Measurements from ENCODE around the gene MTCL1. TPM values are rescaled to one million over a fixed set of nuclear protein-coding genes. Genes with fewer than 3 reads are reported as not detected.

Gene MTCL1
- total and polyA plus RNA-seq, 2 of the 8 experiments (the other 6 are each of a cell fraction or from before 2014, with no cell fraction given), result 16.6 to 60.8 TPM

- H3K36me3 ChIP-seq (ENCODE audit: control insufficient read depth in 2 of 4, insufficient read depth in 4 of 4, low read length in 3 of 4), result peaks cover 4 to 9% (median 6%) of the 10 kb centered on the region in 4 experiments; a peak in 5 of 8 replicates
- no peak for TF ChIP-seq NANOG (IDR thresholded peaks at IDR 0.05; ENCODE audit: insufficient read depth, low read depth, low read length, poor library complexity, severe bottlenecking)
- TF ChIP-seq SIN3A (conservative IDR thresholded peaks at IDR 0.05 in 1 of 2, IDR thresholded peaks at IDR 0.05 in 1 of 2; ENCODE audit: low read depth in 1 of 2, low read length in 2 of 2), result no peak
- TF ChIP-seq JUN (IDR thresholded peaks at IDR 0.05; ENCODE audit: low read depth, low read length), result no peak
Observed at GRCh38 chr18:8779251-8779650, 73.9 kb downstream of the MTCL1 start.

More at GRCh38 chr18:8779251-8779650, 73.9 kb downstream of the MTCL1 start:
- Histone ChIP-seq H2BK20ac (ENCODE audit: low read length) (no peak overlapping the region), H4K91ac (replicated peaks; ENCODE audit: insufficient read length, low read length) (no peak overlapping the region), H3K27ac (ENCODE audit: low read depth, low read length) (no peak overlapping the region), H3K9ac (replicated peaks in 1 of 4; ENCODE audit: extremely low read depth in 1 of 4, low read depth in 3 of 4, low read length in 3 of 4) (no peak overlapping the region), H3K27me3 (replicated peaks in 1 of 4; ENCODE audit: control insufficient read depth in 3 of 4, extremely low read depth in 1 of 4, insufficient read depth in 3 of 4, low read length in 3 of 4) (no peaks in the 10 kb centered on the region), H3K79me2 (ENCODE audit: control insufficient read depth in 1 of 2, insufficient read depth in 2 of 2, low read length in 2 of 2) (no peaks in the 10 kb centered on the region), H3K4me2 (ENCODE audit: insufficient read depth in 1 of 2, low read depth in 2 of 2, low read length in 2 of 2) (no peak overlapping the region), H2BK120ac (replicated peaks; ENCODE audit: low read depth, low read length) (no peak overlapping the region), H3K56ac (replicated peaks; ENCODE audit: insufficient read length, low read depth, low read length) (no peak overlapping the region), H2BK5ac (ENCODE audit: low read depth, low read length) (no peak overlapping the region), H3K4ac (replicated peaks; ENCODE audit: insufficient read length, low read depth, low read length) (no peak overlapping the region), H3K18ac (ENCODE audit: extremely low read depth, low read length) (no peak overlapping the region; the same call in 1 of the 2 replicates), H3K14ac (ENCODE audit: insufficient read length) (no peak overlapping the region), H4K20me1 (replicated peaks in 1 of 2; ENCODE audit: control insufficient read depth in 1 of 2, insufficient read depth in 2 of 2, low read length in 2 of 2) (no peaks in the 10 kb centered on the region), H4K5ac (ENCODE audit: insufficient read length, low read depth, low read length) (no peak overlapping the region), H4K8ac (ENCODE audit: extremely low read depth, insufficient read depth, low read length) (no peak overlapping the region), H2BK15ac (ENCODE audit: low read length) (no peak overlapping the region), H3K4me3 (ENCODE audit: extremely low read depth in 1 of 4, insufficient read depth in 2 of 4, low read depth in 3 of 4, low read length in 4 of 4) (no peak overlapping the region), H2AFZ (ENCODE audit: low read length) (no peak overlapping the region), H3K79me1 (ENCODE audit: low read depth, low read length) (no peaks in the 10 kb centered on the region; the same call in 1 of the 2 replicates), H3K23ac (ENCODE audit: insufficient read length) (no peak overlapping the region), H3K4me1 (replicated peaks in 1 of 4; ENCODE audit: control insufficient read depth in 3 of 4, insufficient read depth in 4 of 4, low read length in 3 of 4) (peaks cover 0 to 3% (median under 1%) of the 10 kb centered on the region in 4 experiments; a peak in 4 of 7 replicates), H3K23me2 (ENCODE audit: low read depth, low read length) (no peaks in the 10 kb centered on the region; the same call in 1 of the 2 replicates), H2AK5ac (ENCODE audit: low read depth, low read length) (no peak overlapping the region), H2BK12ac (ENCODE audit: low read depth, low read length) (no peak overlapping the region), H3K9me3 (ENCODE audit: insufficient read depth in 2 of 2, low read depth in 1 of 2, low read length in 1 of 2) (no peaks in the 10 kb centered on the region)
- CTCF ChIA-PET (ENCODE audit: partially characterized antibody), result interaction anchor here (1.1 to 7.0 kb wide), 4 partner anchors 9 to 203 kb away, joined by 3 to 32 read pairs (median 3); no protein-coding TSS in a partner anchor
- FAIRE-seq, result no peak
- WGBS, 2 experiments (ENCODE audit: extremely low coverage in 1 of 2, insufficient coverage in 1 of 2, insufficient read length in 1 of 2, insufficient replicate concordance in 2 of 2, low coverage in 1 of 2, low lambda C conversion rate in 2 of 2, missing lambda C conversion rate in 1 of 2), result 91% methylated on average over 14 of the region's 14 CpGs; no CpG with 5 or more reads in 1 of the 2 experiments
- no peak for DNase-seq (ENCODE audit: low read depth in 1 of 2, low spot score in 2 of 2)
- POLR2A ChIA-PET (ENCODE audit: partially characterized antibody), result interaction anchor here (0.9 to 1.8 kb wide), 3 partner anchors 9 to 62 kb away, joined by 3 to 4 read pairs (median 3); no protein-coding TSS in a partner anchor
